HepG2 (cell line): Measurements from ENCODE around the gene PCDHGB7. TPM values are rescaled to one million over a fixed set of nuclear protein-coding genes. Genes with fewer than 3 reads are reported as not detected.

ENCODE experiments used
- ATAC-seq: fragments of 200-7000 bp; cut with Tn5 transposase; 3 replicates; pipeline ENCODE4 v1.9.1; 2020; ENCODE audit warnings: mild to moderate bottlenecking, moderate library complexity
- BruUV-seq: library from RNA; stranded (reverse); fragments of 400-500 nt; replicated peaks from 2 replicates; lab custom pipeline; 2021; lab: Mats Ljungman, UMichigan
- CTCF ChIA-PET: fragments of 300-600 bp; formaldehyde crosslinking; extraction: SDS; loops from one replicate; lab custom pipeline; 2021; ENCODE audit warnings: low total read pairs, inconsistent platforms, low intra/inter-chr PET ratio; lab: Yijun Ruan, JAX
- POLR2A ChIA-PET: fragments of 350-600 bp; sonication (Branson Sonifier 250); formaldehyde crosslinking; loops from one replicate; lab custom pipeline; 2020; ENCODE audit warnings: antibody characterized with exemption, inconsistent platforms; lab: Yijun Ruan, JAX
- DNase-seq: peaks from one replicate; pipeline ENCODE4 v3.0.0-alpha.2; 2015; ENCODE audit warnings: low spot score
- FAIRE-seq: peaks from 3 replicates; lab custom pipeline; 2011; peaks lifted over from hg19 to GRCh38; lab: Jason Lieb, UNC
- H2AFZ ChIP-seq: one replicate; pipeline ENCODE4 v1.6.1; 2011; ENCODE audit warnings: low read length, inconsistent platforms
- H3K27ac ChIP-seq: fragments of 300-600 bp; 3 replicates; pipeline ENCODE4 v1.8.0; 2011; ENCODE audit warnings: mixed run types, mild to moderate bottlenecking, mixed read lengths, low read length, inconsistent platforms; ENCODE audit not compliant: insufficient read depth; ENCODE audit errors: extremely low read length
- H3K27me3 ChIP-seq, 2 experiments: fragments of 200-600 bp in 1 of 2; 2 replicates in 1 of 2; 3 replicates in 1 of 2; pipeline versions ENCODE4 v1.6.0 to v1.8.0; 2011; ENCODE audit warnings: low read length in 2 of 2, mild to moderate bottlenecking in 2 of 2, moderate library complexity in 2 of 2, inconsistent platforms in 1 of 2; ENCODE audit not compliant: insufficient read depth in 2 of 2, control insufficient read depth in 1 of 2
- H3K36me3 ChIP-seq, 2 experiments: fragments of 200-600 bp in 1 of 2; replicated peaks in 1 of 2; 2 replicates in 1 of 2; 3 replicates in 1 of 2; pipeline versions ENCODE4 v1.5.1 to v1.8.0; 2011; ENCODE audit warnings: low read length in 2 of 2, inconsistent platforms in 1 of 2; ENCODE audit not compliant: insufficient read depth in 2 of 2, control insufficient read depth in 1 of 2
- H3K4me1 ChIP-seq: 2 replicates; pipeline ENCODE4 v1.5.1; 2012; ENCODE audit warnings: low read length, inconsistent platforms; ENCODE audit not compliant: insufficient read depth
- H3K4me2 ChIP-seq: 2 replicates; pipeline ENCODE4 v1.6.0; 2011; ENCODE audit warnings: low read depth, low read length, inconsistent platforms
- H3K4me3 ChIP-seq, 3 experiments: fragments of 200-600 bp in 1 of 3; sonication (generic), shearing (Covaris generic) in 1 of 3; replicated peaks in 1 of 3; 2 replicates each; pipeline ENCODE4 v1.5.1; 2011 to 2016; ENCODE audit warnings: low read length in 3 of 3, inconsistent platforms in 2 of 3, low read depth in 2 of 3, mild to moderate bottlenecking in 2 of 3, control low read depth in 1 of 3, mixed read lengths in 1 of 3; ENCODE audit not compliant: insufficient read depth in 1 of 3
- H3K79me2 ChIP-seq: one replicate; pipeline ENCODE4 v1.6.1; 2011; ENCODE audit warnings: low read length, inconsistent platforms; ENCODE audit not compliant: insufficient read depth
- H3K9ac ChIP-seq: 2 replicates; pipeline ENCODE4 v1.6.0; 2011; ENCODE audit warnings: mild to moderate bottlenecking, low read depth, low read length, inconsistent platforms; ENCODE audit not compliant: insufficient read depth
- H3K9me3 ChIP-seq: 2 replicates; pipeline ENCODE4 v1.5.1; 2012; ENCODE audit warnings: mild to moderate bottlenecking, low read length
- H4K20me1 ChIP-seq: 2 replicates; pipeline ENCODE4 v1.6.0; 2011; ENCODE audit warnings: inconsistent platforms, mild to moderate bottlenecking, low read length, moderate library complexity; ENCODE audit not compliant: insufficient read depth
- ZNF280D ChIP-seq: sonication (generic); formaldehyde crosslinking; IDR thresholded peaks from 2 replicates; pipeline ENCODE4 v1.5.1; 2020; ENCODE audit warnings: mild to moderate bottlenecking, missing genetic modification reagents
- WGBS: methylation state at CpG from one replicate; pipeline ENCODE4 v1.1.6; 2017; ENCODE audit warnings: low lambda C conversion rate; 5-methylcytosine and 5-hydroxymethylcytosine counted together
- in situ Hi-C: cut with HindIII; loops from 2 replicates; pipeline ENCODE4 v1.10.0; 2017; ENCODE audit warnings: low pct_unique_long_range_greater_than_20kb; ENCODE audit not compliant: extremely low pct_ligation_motif_present
- intact Hi-C: fragments of 100-400 bp; cut with micrococcal nuclease; formaldehyde crosslinking; loops from one replicate; pipeline ENCODE4 v1.10.0; 2022; ENCODE audit not compliant: unreplicated experiment
- polyA plus RNA-seq, 8 experiments: library from polyadenylated mRNA; depleted of rRNA in 3 of 8; stranded (reverse) in 7 of 8; unstranded in 1 of 8; fragments of >200 nt; fragmentation: Illumina TruSeq in 4 of 8; extraction: Trizol in 4 of 8; gene quantifications; 2 replicates each; pipeline versions ENCODE4 v1.2.1 to v1.2.3, GENCODE V29; 2011 to 2016; ENCODE audit warnings: low read depth in 4 of 8, missing spikeins in 1 of 8, mixed read lengths in 1 of 8; ENCODE audit not compliant: insufficient read depth in 1 of 8
- total RNA-seq, 5 experiments: library from RNA; depleted of rRNA; stranded (reverse); fragments of >200 nt; fragmentation: Illumina TruSeq; extraction: Trizol; gene quantifications; 2 replicates each; pipeline ENCODE4 v1.2.3, GENCODE V29; 2016; ENCODE audit warnings: low read depth in 1 of 5

PCDHGB7 gene
- total and polyA plus RNA-seq, 2 of the 13 experiments (the other 11 are each of a cell fraction or from before 2014, with no cell fraction given), result 0.08 to 0.18 TPM

- no peak for FAIRE-seq
- ATAC-seq, result no peak
- intact Hi-C loops, result no loop called here
- H2AFZ ChIP-seq, result no peak overlapping the region
- POLR2A ChIA-PET, result no interaction called here
- peaks cover 5% of the 10 kb centered on the region; the same call in 1 of the 2 replicates for H3K4me1 ChIP-seq
- no peaks in the 10 kb centered on the region for H3K79me2 ChIP-seq
- peaks cover 10% of the 10 kb centered on the region; the same call in 1 of the 2 replicates for H3K9me3 ChIP-seq
- H3K27me3 ChIP-seq, result no peaks in the 10 kb centered on the region
- H3K4me3 ChIP-seq, result no peak overlapping the region
- no peak for DNase-seq
- in situ Hi-C loops, result no loop called here
- WGBS, result 56% methylated on average over 7 of the region's 43 CpGs
- no TSS peak for BruUV-seq
- TF ChIP-seq ZNF280D (CRISPR knock-in tag), result no peak
- H3K27ac ChIP-seq, result no peak overlapping the region
- no peak overlapping the region for H3K4me2 ChIP-seq
- CTCF ChIA-PET, result no interaction called here
- no peak overlapping the region for H3K9ac ChIP-seq
- H4K20me1 ChIP-seq, result no peaks in the 10 kb centered on the region
- no peaks in the 10 kb centered on the region for H3K36me3 ChIP-seq
Measured at GRCh38 chr5:141384471-141385267, 32.8 kb upstream of the PCDHGB7 start.
